22Rv1 (cell line): ENCODE measurements around the gene PRELID2.

Experiments used
- ZFX ChIP-seq: fragments of 450-650 bp; IDR thresholded peaks from 2 replicates; pipeline ENCODE4 v1.6.1; 2017; ENCODE audit warnings: antibody characterized with exemption, borderline replicate concordance
- TF ChIP-seq, protein P1 (sequence below): fragments of 450-650 bp; IDR thresholded peaks from 2 replicates; pipeline ENCODE4 v1.5.1; 2017; ENCODE audit warnings: mild to moderate bottlenecking

DNA sequence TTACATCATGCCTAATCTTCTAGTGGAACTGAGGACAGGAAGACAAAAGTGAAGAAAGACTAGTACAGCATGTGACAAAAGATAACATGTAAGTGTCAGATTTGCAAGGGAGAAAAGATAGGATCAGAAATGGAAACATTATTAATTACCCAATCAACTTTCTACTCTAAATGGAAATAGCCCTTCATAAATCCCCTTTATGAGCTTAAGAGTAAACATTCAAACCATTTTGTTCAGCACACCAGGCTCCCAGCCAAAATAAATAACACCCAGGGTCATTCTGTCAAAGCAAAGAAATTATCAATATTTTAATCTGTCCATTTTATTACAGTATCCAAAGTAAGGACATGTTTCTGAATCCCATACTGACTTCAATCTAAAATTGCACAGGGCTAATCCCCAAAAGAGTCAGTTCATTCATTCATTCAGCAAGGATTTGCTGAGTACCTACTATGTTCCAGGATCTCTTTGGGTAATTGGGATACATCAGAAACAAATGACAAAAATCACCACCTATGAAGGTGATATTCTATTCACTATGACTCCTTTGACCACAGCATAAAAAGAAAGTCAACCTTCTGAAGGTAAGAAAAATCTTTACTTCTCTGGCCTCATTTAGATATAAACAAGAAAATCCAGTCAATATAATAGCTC, 5.3 kb downstream of the PRELID2 start:
- TF ChIP-seq, protein P1, sequence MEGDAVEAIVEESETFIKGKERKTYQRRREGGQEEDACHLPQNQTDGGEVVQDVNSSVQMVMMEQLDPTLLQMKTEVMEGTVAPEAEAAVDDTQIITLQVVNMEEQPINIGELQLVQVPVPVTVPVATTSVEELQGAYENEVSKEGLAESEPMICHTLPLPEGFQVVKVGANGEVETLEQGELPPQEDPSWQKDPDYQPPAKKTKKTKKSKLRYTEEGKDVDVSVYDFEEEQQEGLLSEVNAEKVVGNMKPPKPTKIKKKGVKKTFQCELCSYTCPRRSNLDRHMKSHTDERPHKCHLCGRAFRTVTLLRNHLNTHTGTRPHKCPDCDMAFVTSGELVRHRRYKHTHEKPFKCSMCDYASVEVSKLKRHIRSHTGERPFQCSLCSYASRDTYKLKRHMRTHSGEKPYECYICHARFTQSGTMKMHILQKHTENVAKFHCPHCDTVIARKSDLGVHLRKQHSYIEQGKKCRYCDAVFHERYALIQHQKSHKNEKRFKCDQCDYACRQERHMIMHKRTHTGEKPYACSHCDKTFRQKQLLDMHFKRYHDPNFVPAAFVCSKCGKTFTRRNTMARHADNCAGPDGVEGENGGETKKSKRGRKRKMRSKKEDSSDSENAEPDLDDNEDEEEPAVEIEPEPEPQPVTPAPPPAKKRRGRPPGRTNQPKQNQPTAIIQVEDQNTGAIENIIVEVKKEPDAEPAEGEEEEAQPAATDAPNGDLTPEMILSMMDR = no peak
- no peak for TF ChIP-seq ZFX
